NCI-H2107 treated with DMSO at 0.1 percent for 48 hours (cell line): Measurements from ENCODE around the gene HDAC4.

Experiments
- DNase-seq: peaks from one replicate; lab custom pipeline; 2025; ENCODE audit not compliant: unreplicated experiment; lab: John Stamatoyannopoulos, UW

The HDAC4 gene

GRCh38 chr2:239101807-239102206, 299.0 kb downstream of the HDAC4 start:
- DNase-seq = no peak

DNA sequence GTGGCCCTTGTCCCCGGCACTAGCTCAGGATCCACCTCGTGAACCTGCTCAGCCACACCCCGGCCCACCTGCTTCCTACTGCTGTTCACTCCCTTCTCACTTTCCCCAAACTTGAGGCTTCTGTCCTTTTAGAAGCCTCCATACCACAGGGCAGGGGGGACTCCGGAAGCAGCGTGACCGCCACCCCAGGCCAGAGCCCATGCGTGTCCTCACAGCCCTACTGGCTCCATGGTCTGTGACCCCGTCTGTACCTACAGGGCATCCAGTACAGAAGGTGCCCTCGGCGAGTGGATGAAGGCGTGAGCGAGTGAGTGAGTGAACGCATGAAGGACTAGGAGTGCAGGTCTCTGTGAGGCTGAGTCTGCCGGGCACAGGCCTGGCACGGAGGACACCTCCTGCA, 299.7 kb downstream of the HDAC4 start:
- DNase-seq = no peak

- no peak for DNase-seq
Measured at GRCh38 chr2:239099474-239099873, 301.3 kb downstream of the HDAC4 start.

GRCh38 chr2:239098288-239098970, 302.4 kb downstream of the HDAC4 start:
- DNase-seq = no peak

DNA sequence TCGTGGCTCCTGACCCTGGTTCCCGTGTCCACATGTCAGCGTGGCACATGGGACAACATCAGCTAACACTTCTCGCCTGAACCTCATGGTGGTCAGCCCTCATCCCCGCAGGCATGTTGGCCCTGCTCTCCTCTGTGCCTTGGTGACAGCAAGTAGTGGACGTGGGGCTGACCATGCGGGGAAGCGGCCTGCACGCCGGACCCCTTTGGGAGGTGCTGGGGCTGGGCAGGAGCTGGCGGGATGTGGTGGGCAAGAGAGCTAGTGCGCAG, 303.5 kb downstream of the HDAC4 start:
- DNase-seq = no peak

- no peak for DNase-seq
Measured at GRCh38 chr2:239096676-239097427, 304.0 kb downstream of the HDAC4 start.

GRCh38 chr2:239095460-239096081, 305.2 kb downstream of the HDAC4 start:
- DNase-seq = no peak

DNA sequence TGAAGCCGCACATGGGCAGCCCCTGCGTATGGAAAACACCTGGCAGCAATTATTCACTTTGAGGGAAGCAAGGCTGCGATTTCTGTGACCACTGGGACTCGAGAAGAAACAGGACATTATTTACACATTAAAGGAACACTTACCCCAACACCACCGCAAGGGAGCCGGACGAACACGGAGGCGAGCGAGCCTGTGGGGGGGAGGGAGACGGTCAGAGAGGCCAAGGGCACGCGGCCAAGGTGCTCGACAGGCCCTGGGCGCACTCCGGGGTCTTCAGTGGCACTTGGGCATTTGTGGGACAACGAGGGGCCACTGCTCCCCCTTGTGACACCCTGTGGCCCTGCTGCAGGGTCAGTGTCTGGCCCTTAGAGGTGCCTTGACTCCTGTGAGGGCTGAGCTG, 306.0 kb downstream of the HDAC4 start:
- DNase-seq = peak; percentile 43

- no peak for DNase-seq
Measured at GRCh38 chr2:239093952-239094351, 306.9 kb downstream of the HDAC4 start.

GRCh38 chr2:239093542-239093941, 307.3 kb downstream of the HDAC4 start:
- DNase-seq = peak; percentile 41

DNA sequence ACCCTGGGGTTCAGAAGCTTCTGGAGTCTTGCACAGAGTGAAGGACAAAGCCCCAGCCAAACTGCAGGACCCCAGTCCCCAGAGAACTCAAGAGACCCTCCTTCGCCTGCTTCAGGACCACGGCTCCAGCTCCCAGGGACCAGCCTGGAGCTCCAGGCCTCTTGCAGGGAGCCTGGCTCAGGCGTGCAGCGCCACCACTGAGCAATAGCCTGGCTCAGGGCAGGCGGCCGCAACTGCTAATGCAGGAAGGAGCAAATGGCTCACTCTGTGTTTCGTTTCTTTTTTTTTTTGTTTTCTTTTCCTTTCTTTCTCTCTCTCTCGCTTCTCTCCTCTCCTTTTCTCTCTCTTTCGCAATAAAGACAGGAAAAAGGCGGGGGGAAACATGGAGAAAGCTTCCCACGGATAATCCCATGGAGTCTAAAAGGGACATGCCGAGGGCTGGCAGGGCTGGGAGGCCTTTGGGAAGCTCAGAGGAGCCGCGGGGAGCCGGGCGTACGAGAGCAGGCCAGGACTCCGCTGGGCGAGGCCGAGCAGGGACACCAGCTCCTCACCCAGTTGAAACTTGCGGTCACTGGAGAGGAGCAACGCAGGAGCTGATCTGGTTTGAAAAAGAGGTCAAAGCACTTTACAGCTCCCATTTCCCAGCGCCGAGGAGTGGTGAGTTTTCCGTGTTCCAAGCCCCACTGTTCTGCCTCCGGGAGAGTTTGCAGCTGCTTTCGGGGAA, 308.1 kb downstream of the HDAC4 start:
- DNase-seq = no peak

DNA sequence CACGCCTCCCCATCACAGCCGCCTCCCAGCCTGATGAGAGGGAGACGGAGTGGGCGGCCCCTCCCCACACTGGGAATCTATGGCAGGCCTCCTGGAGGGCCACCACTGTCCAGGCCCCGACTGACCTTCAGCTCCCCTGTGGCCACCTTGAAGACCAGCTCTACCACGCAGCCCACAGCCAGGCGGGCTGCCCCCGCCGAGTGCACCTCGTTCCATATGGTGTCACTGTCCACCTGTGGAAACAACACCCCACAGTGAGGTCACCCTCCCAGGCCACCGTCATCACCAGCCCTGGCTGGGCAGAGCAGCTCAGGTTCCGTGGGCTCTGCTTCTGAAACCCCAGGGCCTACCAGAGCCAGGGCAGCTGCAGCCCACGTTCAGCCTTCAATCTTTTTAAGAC, 310.9 kb downstream of the HDAC4 start:
- DNase-seq = no peak

DNA sequence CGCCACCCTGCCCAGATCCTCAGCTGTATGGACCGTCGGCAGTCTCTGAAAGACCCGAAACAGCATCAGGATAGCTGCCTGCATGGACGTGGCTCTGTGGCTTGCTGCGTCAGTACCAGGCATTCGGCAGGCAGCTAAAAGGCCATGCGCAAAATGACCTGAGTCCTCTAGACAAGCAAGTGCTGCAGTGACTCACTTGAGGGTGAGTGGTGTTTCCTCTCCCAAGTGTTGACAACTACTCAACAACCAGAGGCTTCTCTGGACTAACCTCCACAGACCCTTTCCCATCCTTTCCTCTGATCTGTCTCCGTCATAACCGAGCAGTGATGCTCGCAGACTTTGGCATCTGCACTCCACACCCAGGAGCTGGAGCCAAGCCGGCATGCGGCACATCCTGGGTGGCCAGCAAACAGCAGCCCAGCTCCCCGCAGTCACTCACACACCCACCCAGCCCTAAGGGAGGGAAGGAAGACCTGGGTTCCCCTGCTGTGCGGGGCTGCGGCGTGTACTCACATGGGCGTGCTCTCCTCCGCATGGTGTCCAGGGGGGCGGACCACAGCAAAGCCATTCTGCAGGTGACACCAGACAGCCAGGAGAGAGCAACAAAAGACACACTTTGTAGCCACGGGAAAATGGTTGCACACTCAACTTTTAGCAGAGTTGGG, 313.6 kb downstream of the HDAC4 start:
- no peak for DNase-seq

DNA sequence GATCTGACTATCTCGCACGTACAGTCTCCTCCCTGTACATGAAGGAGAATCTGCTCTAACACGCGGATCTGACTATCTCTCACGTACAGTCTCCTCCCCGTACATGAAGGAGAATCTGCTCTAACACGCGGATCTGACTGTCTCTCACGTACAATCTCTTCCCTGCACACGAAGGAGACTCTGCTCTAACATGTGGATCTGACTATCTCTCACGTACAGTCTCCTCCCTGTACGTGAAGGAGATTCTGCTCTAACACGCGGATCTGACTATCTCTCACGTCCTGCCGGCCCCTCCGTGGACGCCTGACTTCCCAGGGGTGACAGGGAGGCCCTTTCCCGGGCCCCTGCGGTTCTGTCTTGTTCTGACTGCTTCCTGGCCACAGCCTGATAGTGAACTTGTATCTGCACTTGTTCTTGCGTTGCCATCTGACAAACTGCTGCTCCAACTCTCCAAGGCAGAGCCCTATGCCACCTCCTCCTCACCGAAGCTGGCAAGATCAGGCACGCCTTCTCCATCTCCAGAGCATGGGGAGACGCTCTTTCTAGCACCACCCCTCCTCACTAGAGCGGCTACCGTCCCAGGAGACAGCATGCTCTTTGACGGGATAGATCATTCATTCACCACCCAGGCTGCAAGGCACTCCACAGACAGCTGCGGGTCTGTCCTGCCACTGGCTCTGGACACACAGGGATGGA, 314.3 kb downstream of the HDAC4 start:
- DNase-seq = no peak

DNA sequence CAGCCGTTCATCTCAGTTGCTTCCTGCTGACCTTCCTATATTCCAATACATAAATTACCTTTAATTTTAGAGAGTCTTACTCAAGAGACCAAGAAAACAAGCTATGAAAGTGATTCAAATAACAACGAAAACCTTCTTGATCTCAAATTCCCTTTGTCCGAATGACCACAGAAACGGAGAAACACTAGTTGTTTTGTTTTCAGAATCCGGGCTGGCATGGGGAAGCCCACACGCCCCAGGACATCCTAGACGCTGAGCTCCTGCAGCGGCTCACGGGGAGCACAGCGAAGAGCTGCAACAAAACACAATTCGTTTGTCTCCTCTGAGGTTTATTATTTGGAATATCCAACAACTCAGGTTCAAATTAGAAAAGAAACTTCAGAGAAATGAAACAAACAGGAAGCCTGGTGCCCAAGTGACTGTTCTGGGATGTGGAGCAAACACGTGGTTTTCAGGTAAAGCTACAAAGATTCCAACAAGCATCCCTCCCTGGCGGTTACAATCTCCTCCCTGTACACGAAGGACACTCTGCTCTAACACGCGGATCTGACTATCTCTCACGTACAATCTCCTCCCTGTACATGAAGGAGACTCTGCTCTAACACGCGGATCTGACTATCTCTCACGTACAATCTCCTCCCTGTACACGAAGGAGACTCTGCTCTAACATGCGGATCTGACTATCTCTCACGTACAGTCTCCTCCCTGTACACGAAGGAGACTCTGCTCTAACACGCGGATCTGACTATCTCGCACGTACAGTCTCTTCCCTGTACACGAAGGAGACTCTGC, 315.4 kb downstream of the HDAC4 start:
- DNase-seq = no peak

GRCh38 chr2:239084007-239084406, 316.8 kb downstream of the HDAC4 start:
- DNase-seq = no peak

- DNase-seq = no peak
Measured at GRCh38 chr2:239082425-239082824, 318.4 kb downstream of the HDAC4 start.

- no peak for DNase-seq
Measured at GRCh38 chr2:239081622-239082021, 319.2 kb downstream of the HDAC4 start.

GRCh38 chr2:239081046-239081445, 319.8 kb downstream of the HDAC4 start:
- DNase-seq = no peak
